MM.1S (cell line): ENCODE results near the gene INO80.

ENCODE experiments used
- DNase-seq: peaks from one replicate; pipeline ENCODE4 v3.0.0-alpha.2; 2015
- H2AFZ ChIP-seq: fragments of 300-600 bp; sonication (generic); 2 replicates; pipeline ENCODE4 v1.6.0; 2016; ENCODE audit warnings: antibody characterized with exemption, low read length
- H3F3A ChIP-seq: fragments of 300-600 bp; sonication (generic); 2 replicates; pipeline ENCODE4 v1.6.1; 2016; ENCODE audit warnings: mild to moderate bottlenecking, antibody characterized with exemption, low read length, moderate library complexity, mixed read lengths; ENCODE audit not compliant: insufficient read depth
- H3K27ac ChIP-seq: fragments of 300-600 bp; sonication (generic); 2 replicates; pipeline ENCODE4 v1.5.1; 2016; ENCODE audit warnings: mild to moderate bottlenecking, low read length
- H3K27me3 ChIP-seq: fragments of 300-600 bp; sonication (generic); replicated peaks from 2 replicates; pipeline ENCODE4 v1.6.0; 2016; ENCODE audit warnings: low read length; ENCODE audit not compliant: insufficient read depth
- H3K36me3 ChIP-seq: fragments of 300-600 bp; sonication (generic); replicated peaks from 2 replicates; pipeline ENCODE4 v1.6.1; 2016; ENCODE audit warnings: mild to moderate bottlenecking, low read length, mixed read lengths; ENCODE audit not compliant: insufficient read depth
- H3K4me1 ChIP-seq: fragments of 300-600 bp; sonication (generic); 2 replicates; pipeline ENCODE4 v1.6.1; 2016; ENCODE audit warnings: low read length, mixed read lengths
- H3K4me2 ChIP-seq: fragments of 300-600 bp; sonication (generic); 2 replicates; pipeline ENCODE4 v1.6.0; 2016; ENCODE audit warnings: low read depth, low read length
- H3K4me3 ChIP-seq: fragments of 300-600 bp; sonication (generic); 2 replicates; pipeline ENCODE4 v1.5.1; 2016; ENCODE audit warnings: low read length, mixed read lengths
- H3K79me2 ChIP-seq: fragments of 300-600 bp; sonication (generic); 2 replicates; pipeline ENCODE4 v1.6.1; 2016; ENCODE audit warnings: mixed run types, low read length, mixed read lengths
- H3K9ac ChIP-seq: fragments of 300-600 bp; sonication (generic); 2 replicates; pipeline ENCODE4 v1.6.1; 2016; ENCODE audit warnings: low read length, mixed read lengths
- H3K9me2 ChIP-seq: fragments of 300-600 bp; sonication (generic); replicated peaks from 2 replicates; pipeline ENCODE4 v1.6.1; 2016; ENCODE audit warnings: mild to moderate bottlenecking, low read length, mixed read lengths; ENCODE audit not compliant: insufficient read depth
- H3K9me3 ChIP-seq: fragments of 300-600 bp; sonication (generic); replicated peaks from 2 replicates; pipeline ENCODE4 v1.6.1; 2016; ENCODE audit warnings: mild to moderate bottlenecking, low read length, mixed read lengths; ENCODE audit not compliant: insufficient read depth
- H4K20me1 ChIP-seq: fragments of 300-600 bp; sonication (generic); 2 replicates; pipeline ENCODE4 v1.6.1; 2016; ENCODE audit warnings: mild to moderate bottlenecking, low read length, moderate library complexity, mixed read lengths; ENCODE audit not compliant: insufficient read depth
- CTCF ChIP-seq: fragments of 300-600 bp; sonication (generic); IDR thresholded peaks from 2 replicates; pipeline ENCODE4 v1.5.1; 2016; ENCODE audit warnings: antibody characterized with exemption, low read length, mixed read lengths
- EZH2 ChIP-seq: fragments of 300-600 bp; sonication (generic); optimal IDR thresholded peaks from 2 replicates; pipeline ENCODE3; 2017; ENCODE audit warnings: low read depth, mild to moderate bottlenecking, antibody characterized with exemption, low read length, mixed read lengths
- EZH2phosphoT487 ChIP-seq: fragments of 300-600 bp; sonication (generic); IDR thresholded peaks from 2 replicates; pipeline ENCODE4 v1.6.1; 2018; ENCODE audit warnings: antibody characterized with exemption, low read length

INO80 gene

GRCh38 chr15:40959331-40960141, 156.5 kb downstream of the INO80 start:
- Histone ChIP-seq H3K36me3 (no peaks in the 10 kb centered on the region), H4K20me1 (no peaks in the 10 kb centered on the region), H3F3A (no peaks in the 10 kb centered on the region), H3K27me3 (no peaks in the 10 kb centered on the region), H3K27ac (no peak overlapping the region), H2AFZ (no peak overlapping the region), H3K9me2 (no peaks in the 10 kb centered on the region), H3K9ac (no peak overlapping the region), H3K79me2 (no peaks in the 10 kb centered on the region), H3K9me3 (no peaks in the 10 kb centered on the region), H3K4me1 (no peaks in the 10 kb centered on the region), H3K4me3 (no peak overlapping the region), H3K4me2 (no peak overlapping the region)
- DNase-seq = no peak
- TF ChIP-seq EZH2 (no peak), CTCF (no peak), EZH2phosphoT487 (no peak)

GRCh38 chr15:40958723-40959122, 157.4 kb downstream of the INO80 start:
- no peak overlapping the region for H2AFZ ChIP-seq
- DNase-seq = no peak
- no peak overlapping the region for H3K4me3 ChIP-seq
- H4K20me1 ChIP-seq = no peaks in the 10 kb centered on the region
- no peak overlapping the region for H3K4me2 ChIP-seq
- no peaks in the 10 kb centered on the region for H3K9me3 ChIP-seq
- peaks cover 8% of the 10 kb centered on the region; the same call in 1 of the 2 replicates for H3K79me2 ChIP-seq
- H3F3A ChIP-seq = no peaks in the 10 kb centered on the region
- H3K9ac ChIP-seq = no peak overlapping the region
- no peaks in the 10 kb centered on the region for H3K9me2 ChIP-seq
- no peak overlapping the region for H3K27ac ChIP-seq
- TF ChIP-seq EZH2phosphoT487 (no peak), CTCF (no peak), EZH2 (no peak)
- H3K27me3 ChIP-seq = no peaks in the 10 kb centered on the region
- H3K4me1 ChIP-seq = peaks cover 7% of the 10 kb centered on the region; the same call in 1 of the 2 replicates
- no peaks in the 10 kb centered on the region for H3K36me3 ChIP-seq

- Histone ChIP-seq H3K9me2 (no peaks in the 10 kb centered on the region), H3F3A (no peaks in the 10 kb centered on the region), H3K9ac (no peak overlapping the region), H3K27ac (no peak overlapping the region), H3K79me2 (peaks cover 11% of the 10 kb centered on the region; the same call in 1 of the 2 replicates), H3K4me1 (peaks cover 7% of the 10 kb centered on the region; the same call in 1 of the 2 replicates), H3K27me3 (no peaks in the 10 kb centered on the region), H2AFZ (no peak overlapping the region), H3K36me3 (no peaks in the 10 kb centered on the region), H4K20me1 (no peaks in the 10 kb centered on the region), H3K4me2 (no peak overlapping the region), H3K9me3 (no peaks in the 10 kb centered on the region), H3K4me3 (no peak overlapping the region)
- no peak for TF ChIP-seq CTCF
- TF ChIP-seq EZH2phosphoT487 = no peak
- no peak for TF ChIP-seq EZH2
- DNase-seq = no peak
Observed at GRCh38 chr15:40958146-40958545, 157.9 kb downstream of the INO80 start.
